Measurements from ENCODE around the gene STIM2. TPM values are rescaled to one million over a fixed set of nuclear protein-coding genes. Genes with fewer than 3 reads are reported as not detected.

STIM2 gene
- total and polyA plus RNA-seq, 9 of the 15 experiments (the other 6 are each of a cell fraction or from before 2014, with no cell fraction given): 7.2 to 26.8 (median 15.4) TPM

DNA sequence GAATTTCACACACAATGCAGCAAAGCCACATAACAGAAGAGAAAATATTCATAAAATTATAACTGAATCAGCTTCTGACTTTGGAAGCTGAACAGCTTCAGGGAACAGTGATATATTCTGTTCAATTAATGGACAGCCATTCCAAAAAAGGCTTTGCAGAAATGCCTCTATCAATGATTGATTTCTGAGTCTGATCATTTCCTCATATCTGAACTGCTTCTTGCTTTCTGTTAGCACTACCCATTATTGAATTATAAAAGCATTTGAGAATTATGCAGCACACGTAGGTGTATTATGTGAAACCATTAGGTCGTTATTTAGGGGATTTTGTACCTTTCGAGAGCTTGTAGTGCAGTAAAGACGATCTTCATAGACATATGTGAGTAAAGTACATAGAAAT lies 159.6 kb downstream of the STIM2 start:
- Histone ChIP-seq H3K9ac (ENCODE audit: insufficient read depth in 1 of 2, low read depth in 2 of 2, low read length in 2 of 2) (no peak overlapping the region), H3K79me2 (ENCODE audit: control insufficient read depth, insufficient read depth, low read length) (no peaks in the 10 kb centered on the region), H2AFZ (ENCODE audit: low read depth, low read length) (no peak overlapping the region), H3K36me3 (ENCODE audit: control insufficient read depth, insufficient read depth, low read length) (0 out of 3 replicates have a peak, but pooled peaks cover 3% of the 10 kb centered on the region), H3K9me1 (ENCODE audit: control insufficient read depth, insufficient read depth, low read length) (no peaks in the 10 kb centered on the region), H3K27ac (ENCODE audit: extremely low read depth, low read depth, low read length) (no peak overlapping the region), H3K9me3 (replicated peaks; ENCODE audit: control insufficient read depth, insufficient read depth, low read depth, low read length) (no peaks in the 10 kb centered on the region), H3K4me3 (no peak overlapping the region), H4K20me1 (replicated peaks; ENCODE audit: control insufficient read depth, insufficient read depth, low read length) (no peaks in the 10 kb centered on the region), H3K4me2 (ENCODE audit: insufficient read depth, low read length) (no peak overlapping the region), H3K4me1 (replicated peaks in 1 of 2; ENCODE audit: control insufficient read depth in 2 of 2, insufficient read depth in 2 of 2, low read length in 2 of 2) (no peaks in the 10 kb centered on the region), H3K27me3 (ENCODE audit: control insufficient read depth in 2 of 2, insufficient read depth in 2 of 2, low read length in 2 of 2) (no peaks in the 10 kb centered on the region)
- no peak for ATAC-seq
- BruUV-seq (replicated peaks): no TSS peak
- CTCF ChIA-PET (ENCODE audit: low intra/inter-chr PET ratio): no interaction called here
- POLR2A ChIA-PET: interaction anchor here (0.7 kb wide), 1 partner anchor 448 kb away, joined by 4 read pairs; no protein-coding TSS in a partner anchor
- no peak for DNase-seq (ENCODE audit: extremely low read depth in 1 of 4, low spot score in 3 of 4)
- no peak for FAIRE-seq
- intact Hi-C loops (cut with micrococcal nuclease) (no loop called here), in situ Hi-C loops (cut with MboI) (no loop called here)
- WGBS (ENCODE audit: insufficient coverage, low coverage, missing lambda C conversion rate): 72% methylated on average over 4 of the region's 4 CpGs
- TF ChIP-seq, protein P1, sequence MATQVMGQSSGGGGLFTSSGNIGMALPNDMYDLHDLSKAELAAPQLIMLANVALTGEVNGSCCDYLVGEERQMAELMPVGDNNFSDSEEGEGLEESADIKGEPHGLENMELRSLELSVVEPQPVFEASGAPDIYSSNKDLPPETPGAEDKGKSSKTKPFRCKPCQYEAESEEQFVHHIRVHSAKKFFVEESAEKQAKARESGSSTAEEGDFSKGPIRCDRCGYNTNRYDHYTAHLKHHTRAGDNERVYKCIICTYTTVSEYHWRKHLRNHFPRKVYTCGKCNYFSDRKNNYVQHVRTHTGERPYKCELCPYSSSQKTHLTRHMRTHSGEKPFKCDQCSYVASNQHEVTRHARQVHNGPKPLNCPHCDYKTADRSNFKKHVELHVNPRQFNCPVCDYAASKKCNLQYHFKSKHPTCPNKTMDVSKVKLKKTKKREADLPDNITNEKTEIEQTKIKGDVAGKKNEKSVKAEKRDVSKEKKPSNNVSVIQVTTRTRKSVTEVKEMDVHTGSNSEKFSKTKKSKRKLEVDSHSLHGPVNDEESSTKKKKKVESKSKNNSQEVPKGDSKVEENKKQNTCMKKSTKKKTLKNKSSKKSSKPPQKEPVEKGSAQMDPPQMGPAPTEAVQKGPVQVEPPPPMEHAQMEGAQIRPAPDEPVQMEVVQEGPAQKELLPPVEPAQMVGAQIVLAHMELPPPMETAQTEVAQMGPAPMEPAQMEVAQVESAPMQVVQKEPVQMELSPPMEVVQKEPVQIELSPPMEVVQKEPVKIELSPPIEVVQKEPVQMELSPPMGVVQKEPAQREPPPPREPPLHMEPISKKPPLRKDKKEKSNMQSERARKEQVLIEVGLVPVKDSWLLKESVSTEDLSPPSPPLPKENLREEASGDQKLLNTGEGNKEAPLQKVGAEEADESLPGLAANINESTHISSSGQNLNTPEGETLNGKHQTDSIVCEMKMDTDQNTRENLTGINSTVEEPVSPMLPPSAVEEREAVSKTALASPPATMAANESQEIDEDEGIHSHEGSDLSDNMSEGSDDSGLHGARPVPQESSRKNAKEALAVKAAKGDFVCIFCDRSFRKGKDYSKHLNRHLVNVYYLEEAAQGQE (IDR thresholded peaks at IDR 0.05; ENCODE audit: borderline replicate concordance): no peak
- TF ChIP-seq, protein P1 (CRISPR knock-in tag; IDR thresholded peaks at IDR 0.05; ENCODE audit: low read depth): no peak
- TF ChIP-seq, protein P2, sequence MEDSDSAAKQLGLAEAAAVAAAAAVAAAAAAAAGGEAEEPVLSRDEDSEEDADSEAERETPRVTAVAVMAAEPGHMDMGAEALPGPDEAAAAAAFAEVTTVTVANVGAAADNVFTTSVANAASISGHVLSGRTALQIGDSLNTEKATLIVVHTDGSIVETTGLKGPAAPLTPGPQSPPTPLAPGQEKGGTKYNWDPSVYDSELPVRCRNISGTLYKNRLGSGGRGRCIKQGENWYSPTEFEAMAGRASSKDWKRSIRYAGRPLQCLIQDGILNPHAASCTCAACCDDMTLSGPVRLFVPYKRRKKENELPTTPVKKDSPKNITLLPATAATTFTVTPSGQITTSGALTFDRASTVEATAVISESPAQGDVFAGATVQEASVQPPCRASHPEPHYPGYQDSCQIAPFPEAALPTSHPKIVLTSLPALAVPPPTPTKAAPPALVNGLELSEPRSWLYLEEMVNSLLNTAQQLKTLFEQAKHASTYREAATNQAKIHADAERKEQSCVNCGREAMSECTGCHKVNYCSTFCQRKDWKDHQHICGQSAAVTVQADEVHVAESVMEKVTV (CRISPR knock-in tag; IDR thresholded peaks at IDR 0.05): no peak
- TF ChIP-seq, protein P3, sequence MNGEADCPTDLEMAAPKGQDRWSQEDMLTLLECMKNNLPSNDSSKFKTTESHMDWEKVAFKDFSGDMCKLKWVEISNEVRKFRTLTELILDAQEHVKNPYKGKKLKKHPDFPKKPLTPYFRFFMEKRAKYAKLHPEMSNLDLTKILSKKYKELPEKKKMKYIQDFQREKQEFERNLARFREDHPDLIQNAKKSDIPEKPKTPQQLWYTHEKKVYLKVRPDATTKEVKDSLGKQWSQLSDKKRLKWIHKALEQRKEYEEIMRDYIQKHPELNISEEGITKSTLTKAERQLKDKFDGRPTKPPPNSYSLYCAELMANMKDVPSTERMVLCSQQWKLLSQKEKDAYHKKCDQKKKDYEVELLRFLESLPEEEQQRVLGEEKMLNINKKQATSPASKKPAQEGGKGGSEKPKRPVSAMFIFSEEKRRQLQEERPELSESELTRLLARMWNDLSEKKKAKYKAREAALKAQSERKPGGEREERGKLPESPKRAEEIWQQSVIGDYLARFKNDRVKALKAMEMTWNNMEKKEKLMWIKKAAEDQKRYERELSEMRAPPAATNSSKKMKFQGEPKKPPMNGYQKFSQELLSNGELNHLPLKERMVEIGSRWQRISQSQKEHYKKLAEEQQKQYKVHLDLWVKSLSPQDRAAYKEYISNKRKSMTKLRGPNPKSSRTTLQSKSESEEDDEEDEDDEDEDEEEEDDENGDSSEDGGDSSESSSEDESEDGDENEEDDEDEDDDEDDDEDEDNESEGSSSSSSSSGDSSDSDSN (IDR thresholded peaks at IDR 0.05; ENCODE audit: borderline replicate concordance in 1 of 2, low read depth in 2 of 2, low read length in 2 of 2): no peak
- TF ChIP-seq MTA1 (IDR thresholded peaks at IDR 0.05; ENCODE audit: borderline replicate concordance): no peak
- no peak for TF ChIP-seq SMARCC2 (IDR thresholded peaks at IDR 0.05; ENCODE audit: low read depth)
- no peak for TF ChIP-seq NFXL1 (CRISPR knock-in tag; IDR thresholded peaks at IDR 0.05)
- no peak for TF ChIP-seq TAF7 (tag; IDR thresholded peaks at IDR 0.05)

Measured in K562 (cell line).